ENCODE data around the gene BANF1. TPM values are rescaled to one million over a fixed set of nuclear protein-coding genes. Genes with fewer than 3 reads are reported as not detected.

BANF1 gene
- total and polyA plus RNA-seq, 9 of the 15 experiments (the other 6 are each of a cell fraction or from before 2014, with no cell fraction given), result 108 to 651 (median 263) TPM

GRCh38 chr11:65961267-65962140, 40.8 kb upstream of the BANF1 start, which contains the start of gene SART1 (continued):
- TF ChIP-seq PBX2 (CRISPR knock-in tag; IDR thresholded peaks at IDR 0.05; ENCODE audit: low read depth), result no peak
- no peak for TF ChIP-seq PBX2 (tag; conservative IDR thresholded peaks at IDR 0.05; ENCODE audit: low read depth)
- TF ChIP-seq ZNF239 (CRISPR knock-in tag; IDR thresholded peaks at IDR 0.05), result no peak
- no peak for TF ChIP-seq ELK3 (CRISPR knock-in tag; IDR thresholded peaks at IDR 0.05)
- TF ChIP-seq NELFE (IDR thresholded peaks at IDR 0.05; ENCODE audit: insufficient read depth, insufficient read length), result no peak
- no peak for TF ChIP-seq ZNF277 (CRISPR knock-in tag; IDR thresholded peaks at IDR 0.05; ENCODE audit: borderline replicate concordance)
- TF ChIP-seq MTA3 (IDR thresholded peaks at IDR 0.05; ENCODE audit: borderline replicate concordance), result peak; percentile 84
- TF ChIP-seq ZFP1 (CRISPR knock-in tag; IDR thresholded peaks at IDR 0.05), result 0 out of 2 replicates have a peak, but pooled peaks have one; percentile 31
- TF ChIP-seq GTF2B (IDR thresholded peaks at IDR 0.05; ENCODE audit: extremely low read depth, insufficient read length), result peak; percentile 48
- TF ChIP-seq CCNT2 (IDR thresholded peaks at IDR 0.05; ENCODE audit: borderline replicate concordance, extremely low read depth, insufficient read length, low read depth, low read length), result peak; percentile 60
- peak; percentile 64; the same call in 1 of the 2 replicates for TF ChIP-seq EP300 (IDR thresholded peaks at IDR 0.05; ENCODE audit: low read length)
- TF ChIP-seq ZNF121 (CRISPR knock-in tag; conservative IDR thresholded peaks at IDR 0.05), result no peak; the same call in 1 of the 2 replicates
- TF ChIP-seq FOXA3 (CRISPR knock-in tag; conservative IDR thresholded peaks at IDR 0.05 in 1 of 2, IDR thresholded peaks at IDR 0.05 in 1 of 2), result no peak
- no peak for TF ChIP-seq ZNF561 (CRISPR knock-in tag; conservative IDR thresholded peaks at IDR 0.05)
- no peak for TF ChIP-seq HES1 (IDR thresholded peaks at IDR 0.05; ENCODE audit: low read depth)
- 0 out of 2 replicates have a peak, but pooled peaks have one; percentile 32 for TF ChIP-seq STAT6 (CRISPR knock-in tag; IDR thresholded peaks at IDR 0.05)
- TF ChIP-seq JUNB (CRISPR knock-in tag; conservative IDR thresholded peaks at IDR 0.05), result 0 out of 2 replicates have a peak, but pooled peaks have one; percentile 17
